Colon (tissue), 2 donors: Measurements from ENCODE around the gene EIPR1.

ENCODE experiments used
- FAIRE-seq: peaks from 2 replicates; lab custom pipeline; 2012; peaks lifted over from hg19 to GRCh38; lab: Jason Lieb, UNC
- donor health status: control.
- donor health status: control.

The EIPR1 gene

GRCh38 chr2:3246928-3247714, 130.5 kb downstream of the EIPR1 start:
- no peak for FAIRE-seq

- FAIRE-seq: no peak
Observed at GRCh38 chr2:3246406-3246805, 131.2 kb downstream of the EIPR1 start.

- no peak for FAIRE-seq
Observed at GRCh38 chr2:3244486-3244885, 133.1 kb downstream of the EIPR1 start.

GRCh38 chr2:3243804-3244203, 133.8 kb downstream of the EIPR1 start:
- FAIRE-seq: no peak

GRCh38 chr2:3242747-3243369, 134.8 kb downstream of the EIPR1 start:
- no peak for FAIRE-seq

- FAIRE-seq: no peak
Observed at GRCh38 chr2:3241971-3242746, 135.5 kb downstream of the EIPR1 start.

GRCh38 chr2:3238951-3239841, 138.4 kb downstream of the EIPR1 start:
- FAIRE-seq: no peak

- no peak for FAIRE-seq
Observed at GRCh38 chr2:3236300-3237045, 141.1 kb downstream of the EIPR1 start.

GRCh38 chr2:3233877-3234276, 143.7 kb downstream of the EIPR1 start:
- FAIRE-seq: no peak

- no peak for FAIRE-seq
Observed at GRCh38 chr2:3229221-3229620, 148.4 kb downstream of the EIPR1 start.

- no peak for FAIRE-seq
Observed at GRCh38 chr2:3224681-3225080, 152.9 kb downstream of the EIPR1 start.

GRCh38 chr2:3223080-3223923, 154.3 kb downstream of the EIPR1 start:
- no peak for FAIRE-seq

- no peak for FAIRE-seq
Observed at GRCh38 chr2:3222636-3223035, 155.0 kb downstream of the EIPR1 start.

GRCh38 chr2:3219536-3219935, 158.1 kb downstream of the EIPR1 start:
- no peak for FAIRE-seq

GRCh38 chr2:3217646-3218045, 160.0 kb downstream of the EIPR1 start:
- no peak for FAIRE-seq

GRCh38 chr2:3216841-3217495, 160.7 kb downstream of the EIPR1 start:
- no peak for FAIRE-seq

GRCh38 chr2:3214806-3215404, 162.7 kb downstream of the EIPR1 start:
- no peak for FAIRE-seq

GRCh38 chr2:3214065-3214464, 163.6 kb downstream of the EIPR1 start:
- FAIRE-seq: no peak

- no peak for FAIRE-seq
Observed at GRCh38 chr2:3212984-3213383, 164.6 kb downstream of the EIPR1 start.

- no peak for FAIRE-seq
Observed at GRCh38 chr2:3212061-3212362, 165.6 kb downstream of the EIPR1 start.
